Astrocyte (in vitro differentiated cells and primary cell): ENCODE measurements around the gene SLC24A5.

Experiments
- EZH2 ChIP-seq: IDR thresholded peaks from 2 replicates; pipeline ENCODE4 v1.6.1; 2012; ENCODE audit warnings: mild to moderate bottlenecking, low read length, inconsistent platforms; ENCODE audit not compliant: insufficient read depth
- TF ChIP-seq, protein P1 (sequence below): IDR thresholded peaks from 2 replicates; pipeline ENCODE4 v1.5.1; 2011; ENCODE audit warnings: low read depth, mild to moderate bottlenecking, inconsistent platforms, low read length, moderate library complexity; ENCODE audit not compliant: insufficient read depth

DNA sequence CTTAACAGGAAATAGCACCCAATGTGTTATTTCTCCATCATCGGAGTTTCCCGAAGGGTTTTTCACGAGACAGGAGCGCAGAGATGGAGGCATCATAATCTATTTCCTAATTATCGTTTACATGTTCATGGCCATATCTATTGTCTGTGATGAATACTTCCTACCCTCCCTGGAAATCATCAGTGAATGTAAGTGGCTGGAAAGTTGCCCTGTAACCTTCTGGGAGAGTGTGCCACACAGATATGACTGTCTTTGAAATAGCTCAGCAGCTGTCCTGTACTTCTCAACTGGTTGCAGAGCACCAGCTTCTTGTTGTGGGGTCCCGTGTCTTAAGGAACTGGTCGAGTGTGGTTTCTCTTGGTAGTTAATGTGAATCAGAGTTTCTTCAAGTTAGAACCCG, 1.1 kb downstream of the SLC24A5 start:
- TF ChIP-seq, protein P1, sequence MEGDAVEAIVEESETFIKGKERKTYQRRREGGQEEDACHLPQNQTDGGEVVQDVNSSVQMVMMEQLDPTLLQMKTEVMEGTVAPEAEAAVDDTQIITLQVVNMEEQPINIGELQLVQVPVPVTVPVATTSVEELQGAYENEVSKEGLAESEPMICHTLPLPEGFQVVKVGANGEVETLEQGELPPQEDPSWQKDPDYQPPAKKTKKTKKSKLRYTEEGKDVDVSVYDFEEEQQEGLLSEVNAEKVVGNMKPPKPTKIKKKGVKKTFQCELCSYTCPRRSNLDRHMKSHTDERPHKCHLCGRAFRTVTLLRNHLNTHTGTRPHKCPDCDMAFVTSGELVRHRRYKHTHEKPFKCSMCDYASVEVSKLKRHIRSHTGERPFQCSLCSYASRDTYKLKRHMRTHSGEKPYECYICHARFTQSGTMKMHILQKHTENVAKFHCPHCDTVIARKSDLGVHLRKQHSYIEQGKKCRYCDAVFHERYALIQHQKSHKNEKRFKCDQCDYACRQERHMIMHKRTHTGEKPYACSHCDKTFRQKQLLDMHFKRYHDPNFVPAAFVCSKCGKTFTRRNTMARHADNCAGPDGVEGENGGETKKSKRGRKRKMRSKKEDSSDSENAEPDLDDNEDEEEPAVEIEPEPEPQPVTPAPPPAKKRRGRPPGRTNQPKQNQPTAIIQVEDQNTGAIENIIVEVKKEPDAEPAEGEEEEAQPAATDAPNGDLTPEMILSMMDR = no peak
- TF ChIP-seq EZH2 = no peak
